Chondrocyte (in vitro differentiated cells): Measurements from ENCODE around the gene SPTLC3. TPM values are rescaled to one million over a fixed set of nuclear protein-coding genes. Genes with fewer than 3 reads are reported as not detected.

Experiments
- DNase-seq: peaks from one replicate; pipeline ENCODE4 v3.0.0; 2021; ENCODE audit warnings: mixed read lengths, low spot score
- H3K27ac Mint-ChIP-seq: one replicate; pipeline ENCODE4 v1.8.0; 2021; ENCODE audit warnings: mild to moderate bottlenecking, moderate library complexity, mixed read lengths; ENCODE audit not compliant: unreplicated experiment
- H3K27me3 Mint-ChIP-seq: 2 replicates; pipeline ENCODE4 v1.8.0; 2021; ENCODE audit warnings: low read depth, mixed read lengths
- H3K36me3 Mint-ChIP-seq: 2 replicates; pipeline ENCODE4 v1.8.0; 2021; ENCODE audit warnings: low read depth, mixed read lengths
- H3K4me1 Mint-ChIP-seq: 2 replicates; pipeline ENCODE4 v1.8.0; 2021; ENCODE audit warnings: low read depth, mild to moderate bottlenecking, mixed read lengths
- H3K4me3 Mint-ChIP-seq: one replicate; pipeline ENCODE4 v1.8.0; 2021; ENCODE audit warnings: mild to moderate bottlenecking, moderate library complexity, mixed read lengths; ENCODE audit not compliant: unreplicated experiment
- H3K9me3 Mint-ChIP-seq: 2 replicates; pipeline ENCODE4 v1.8.0; 2021; ENCODE audit warnings: low read depth, mixed read lengths
- total RNA-seq: library from RNA; stranded (reverse); gene quantifications from 3 replicates; pipeline ENCODE4 v1.2.1, GENCODE V29; 2021
- TF ChIP-seq, protein P1 (sequence below): fragments of 200-600 bp; sonication (generic); IDR thresholded peaks from 2 replicates; pipeline ENCODE4 v1.5.0; 2021; ENCODE audit warnings: antibody characterized with exemption, mild to moderate bottlenecking, moderate library complexity

The SPTLC3 gene
- total RNA-seq, 1 donor from 2014 or later = 5.0 TPM

DNA sequence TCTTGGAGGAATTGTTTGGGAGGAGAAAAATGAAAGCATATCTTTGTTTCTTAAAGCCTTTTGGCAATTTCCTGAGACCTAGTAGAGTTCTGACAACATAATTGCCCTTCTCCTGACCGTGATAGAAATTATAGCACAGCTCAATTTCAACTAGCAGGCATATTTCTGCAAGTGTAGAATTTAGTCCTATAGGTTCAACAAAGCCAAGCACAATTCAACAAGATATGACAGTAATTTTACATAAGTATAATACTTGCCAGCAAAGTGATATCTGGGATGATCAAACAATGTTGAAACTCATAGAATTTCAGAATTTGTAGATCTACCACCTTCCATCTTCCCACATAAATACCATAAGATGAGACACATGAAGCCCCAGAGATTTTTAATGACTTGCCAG is 73.1 kb downstream of the SPTLC3 start:
- Mint-ChIP-seq H3K9me3 (no peaks in the 10 kb centered on the region), H3K27ac (no peak overlapping the region), H3K4me1 (no peaks in the 10 kb centered on the region), H3K4me3 (no peak overlapping the region), H3K36me3 (peaks cover 3% of the 10 kb centered on the region), H3K27me3 (no peaks in the 10 kb centered on the region)
- TF ChIP-seq, protein P1, sequence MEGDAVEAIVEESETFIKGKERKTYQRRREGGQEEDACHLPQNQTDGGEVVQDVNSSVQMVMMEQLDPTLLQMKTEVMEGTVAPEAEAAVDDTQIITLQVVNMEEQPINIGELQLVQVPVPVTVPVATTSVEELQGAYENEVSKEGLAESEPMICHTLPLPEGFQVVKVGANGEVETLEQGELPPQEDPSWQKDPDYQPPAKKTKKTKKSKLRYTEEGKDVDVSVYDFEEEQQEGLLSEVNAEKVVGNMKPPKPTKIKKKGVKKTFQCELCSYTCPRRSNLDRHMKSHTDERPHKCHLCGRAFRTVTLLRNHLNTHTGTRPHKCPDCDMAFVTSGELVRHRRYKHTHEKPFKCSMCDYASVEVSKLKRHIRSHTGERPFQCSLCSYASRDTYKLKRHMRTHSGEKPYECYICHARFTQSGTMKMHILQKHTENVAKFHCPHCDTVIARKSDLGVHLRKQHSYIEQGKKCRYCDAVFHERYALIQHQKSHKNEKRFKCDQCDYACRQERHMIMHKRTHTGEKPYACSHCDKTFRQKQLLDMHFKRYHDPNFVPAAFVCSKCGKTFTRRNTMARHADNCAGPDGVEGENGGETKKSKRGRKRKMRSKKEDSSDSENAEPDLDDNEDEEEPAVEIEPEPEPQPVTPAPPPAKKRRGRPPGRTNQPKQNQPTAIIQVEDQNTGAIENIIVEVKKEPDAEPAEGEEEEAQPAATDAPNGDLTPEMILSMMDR = no peak
- no peak for DNase-seq

- TF ChIP-seq, protein P1 = no peak
- H3K36me3 Mint-ChIP-seq = peaks cover 3% of the 10 kb centered on the region
- no peak overlapping the region for H3K27ac Mint-ChIP-seq
- H3K4me3 Mint-ChIP-seq = no peak overlapping the region
- no peak for DNase-seq
- no peaks in the 10 kb centered on the region for H3K27me3 Mint-ChIP-seq
- no peaks in the 10 kb centered on the region for H3K4me1 Mint-ChIP-seq
- H3K9me3 Mint-ChIP-seq = no peaks in the 10 kb centered on the region
Measured at GRCh38 chr20:13082378-13082777, 73.6 kb downstream of the SPTLC3 start.

DNA sequence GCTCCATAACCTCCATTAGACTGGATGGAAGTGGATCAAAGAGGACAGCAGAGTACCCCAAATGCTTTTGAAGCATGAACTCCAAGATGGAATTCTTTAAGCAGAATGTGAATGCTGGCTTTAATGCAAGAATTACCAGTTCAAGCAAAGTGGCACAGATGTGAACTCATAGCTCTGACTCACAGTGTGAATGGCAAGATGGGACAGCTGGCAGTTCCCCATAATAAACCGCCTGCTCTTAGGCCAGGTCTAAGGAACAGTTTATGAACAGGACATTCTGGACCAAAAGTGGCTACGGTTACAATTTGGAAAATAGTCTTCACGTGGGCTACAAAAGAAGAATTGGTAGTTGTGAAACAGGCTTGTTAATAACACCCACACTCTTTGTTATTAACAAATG is 76.5 kb downstream of the SPTLC3 start:
- no peaks in the 10 kb centered on the region for H3K4me1 Mint-ChIP-seq
- no peak overlapping the region for H3K27ac Mint-ChIP-seq
- no peaks in the 10 kb centered on the region for H3K36me3 Mint-ChIP-seq
- no peaks in the 10 kb centered on the region for H3K27me3 Mint-ChIP-seq
- TF ChIP-seq, protein P1 = no peak
- no peaks in the 10 kb centered on the region for H3K9me3 Mint-ChIP-seq
- DNase-seq = no peak
- no peak overlapping the region for H3K4me3 Mint-ChIP-seq

GRCh38 chr20:13089950-13090469 is 81.2 kb downstream of the SPTLC3 start:
- peaks cover 6% of the 10 kb centered on the region for H3K36me3 Mint-ChIP-seq
- no peaks in the 10 kb centered on the region for H3K9me3 Mint-ChIP-seq
- no peak overlapping the region for H3K4me3 Mint-ChIP-seq
- H3K27ac Mint-ChIP-seq = no peak overlapping the region
- TF ChIP-seq, protein P1 = no peak
- no peak for DNase-seq
- H3K27me3 Mint-ChIP-seq = no peaks in the 10 kb centered on the region
- H3K4me1 Mint-ChIP-seq = peaks cover 8% of the 10 kb centered on the region

- DNase-seq = no peak
- H3K4me3 Mint-ChIP-seq = no peak overlapping the region
- peaks cover 8% of the 10 kb centered on the region for H3K4me1 Mint-ChIP-seq
- TF ChIP-seq, protein P1 = no peak
- no peak overlapping the region for H3K27ac Mint-ChIP-seq
- H3K27me3 Mint-ChIP-seq = no peaks in the 10 kb centered on the region
- H3K36me3 Mint-ChIP-seq = peaks cover 7% of the 10 kb centered on the region
- no peaks in the 10 kb centered on the region for H3K9me3 Mint-ChIP-seq
Measured at GRCh38 chr20:13092111-13092510, 83.3 kb downstream of the SPTLC3 start.
